IPS DF 6.9 (cell line): ENCODE measurements around the gene SPON1.
"Not testable (repeated sequence)": the region's sequence is repeated elsewhere in the genome, so short reads cannot be mapped to it uniquely, and the experiment has no call there.

ENCODE experiments used
- DNase-seq: peaks from one replicate; pipeline ENCODE4 v3.0.0-alpha.2; 2013; ENCODE audit warnings: low read depth, low spot score
- H3K27ac ChIP-seq: one replicate; pipeline ENCODE4 v1.5.1; 2013; ENCODE audit warnings: low read length, control low read depth
- H3K27me3 ChIP-seq: 2 replicates; pipeline ENCODE4 v1.6.1; 2013; ENCODE audit warnings: mild to moderate bottlenecking, low read length; ENCODE audit not compliant: control insufficient read depth, insufficient read depth
- H3K36me3 ChIP-seq: 2 replicates; pipeline ENCODE4 v1.6.1; 2013; ENCODE audit warnings: low read length; ENCODE audit not compliant: control insufficient read depth, insufficient read depth
- H3K4me1 ChIP-seq: 2 replicates; pipeline ENCODE4 v1.6.1; 2013; ENCODE audit warnings: low read length; ENCODE audit not compliant: control insufficient read depth, insufficient read depth
- H3K4me3 ChIP-seq: 2 replicates; pipeline ENCODE4 v1.5.1; 2013; ENCODE audit warnings: mild to moderate bottlenecking, low read length
- H3K9me3 ChIP-seq: 2 replicates; pipeline ENCODE4 v1.6.1; 2013; ENCODE audit warnings: low read length, inconsistent platforms; ENCODE audit not compliant: control insufficient read depth, insufficient read depth
- WGBS: extraction: QIAGEN DNeasy Blood & Tissue Kit; methylation state at CpG from one replicate; pipeline ENCODE4 v1.1.7; 2013; ENCODE audit warnings: mixed read lengths, missing lambda C conversion rate; ENCODE audit not compliant: insufficient read length, insufficient coverage; 5-methylcytosine and 5-hydroxymethylcytosine counted together

Gene SPON1

DNA sequence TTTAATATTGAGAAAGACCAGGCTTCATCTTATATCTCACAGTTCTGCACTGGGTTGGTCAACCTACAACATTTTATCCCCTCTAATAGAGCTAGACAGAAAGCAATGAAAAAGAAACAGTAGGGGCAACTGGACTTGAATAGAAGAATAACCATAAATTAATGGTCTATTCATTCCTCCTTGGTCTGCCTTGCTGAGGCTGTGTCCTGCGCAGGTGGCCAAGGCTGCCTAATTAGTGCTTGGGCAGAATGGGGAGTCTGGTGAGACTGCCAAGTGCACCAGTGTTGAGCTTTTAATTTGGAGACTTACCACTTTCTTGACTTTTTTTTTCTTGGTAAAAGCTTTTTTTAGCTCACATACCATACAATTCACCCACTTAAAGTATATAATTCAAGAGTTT lies 35.0 kb upstream of the SPON1 start:
- no peaks in the 10 kb centered on the region for H3K36me3 ChIP-seq
- DNase-seq = no peak
- H3K27me3 ChIP-seq = no peaks in the 10 kb centered on the region
- H3K4me3 ChIP-seq = no peak overlapping the region
- H3K9me3 ChIP-seq = no peaks in the 10 kb centered on the region
- H3K27ac ChIP-seq = no peak overlapping the region
- H3K4me1 ChIP-seq = 0 out of 2 replicates have a peak, but pooled peaks cover 2% of the 10 kb centered on the region
- WGBS = no CpG with 5 or more reads among the region's 1 CpG

DNA sequence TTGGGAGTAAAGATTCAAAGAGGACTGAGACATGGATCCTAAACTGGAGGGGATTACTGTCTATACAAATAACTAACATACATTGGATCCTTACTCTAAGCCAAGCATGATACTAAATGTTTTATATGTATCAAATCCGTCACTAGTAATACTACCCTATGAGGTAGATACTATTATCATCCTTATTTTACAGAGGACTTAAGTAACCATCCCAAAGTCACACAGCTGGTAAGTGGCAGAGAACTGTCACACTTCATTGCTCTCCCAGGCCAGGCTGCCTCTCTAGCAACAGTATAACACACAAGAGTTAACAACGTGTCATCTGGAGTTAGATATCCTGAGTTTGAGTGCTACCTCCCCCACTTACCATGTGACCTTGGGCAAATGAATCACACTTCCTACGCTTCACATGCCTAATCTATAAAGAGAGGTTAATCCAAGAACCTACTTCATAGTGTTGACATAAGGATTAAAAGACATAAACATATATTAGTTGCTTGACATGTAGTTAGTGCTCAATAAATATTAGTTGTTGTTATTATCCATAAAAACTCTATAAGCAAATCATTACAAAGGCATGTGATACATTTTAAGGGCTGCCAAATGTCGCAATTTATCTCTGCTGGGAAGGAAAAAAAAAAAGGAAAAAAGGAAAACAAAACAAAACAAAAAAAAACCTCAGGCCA lies 33.8 kb upstream of the SPON1 start:
- no peak for DNase-seq
- H3K36me3 ChIP-seq = no peaks in the 10 kb centered on the region
- no peaks in the 10 kb centered on the region for H3K27me3 ChIP-seq
- H3K9me3 ChIP-seq = no peaks in the 10 kb centered on the region
- WGBS = no CpG with 5 or more reads among the region's 4 CpGs
- H3K27ac ChIP-seq = no peak overlapping the region
- H3K4me1 ChIP-seq = no peaks in the 10 kb centered on the region
- H3K4me3 ChIP-seq = no peak overlapping the region

- WGBS = no CpG with 5 or more reads among the region's 3 CpGs
- no peaks in the 10 kb centered on the region for H3K36me3 ChIP-seq
- H3K9me3 ChIP-seq = no peaks in the 10 kb centered on the region
- no peak overlapping the region for H3K4me3 ChIP-seq
- no peaks in the 10 kb centered on the region for H3K27me3 ChIP-seq
- no peaks in the 10 kb centered on the region for H3K4me1 ChIP-seq
- no peak overlapping the region for H3K27ac ChIP-seq
- no peak for DNase-seq
These were observed 33.1 kb upstream of the SPON1 start for GRCh38 chr11:13929395-13929891.

DNA sequence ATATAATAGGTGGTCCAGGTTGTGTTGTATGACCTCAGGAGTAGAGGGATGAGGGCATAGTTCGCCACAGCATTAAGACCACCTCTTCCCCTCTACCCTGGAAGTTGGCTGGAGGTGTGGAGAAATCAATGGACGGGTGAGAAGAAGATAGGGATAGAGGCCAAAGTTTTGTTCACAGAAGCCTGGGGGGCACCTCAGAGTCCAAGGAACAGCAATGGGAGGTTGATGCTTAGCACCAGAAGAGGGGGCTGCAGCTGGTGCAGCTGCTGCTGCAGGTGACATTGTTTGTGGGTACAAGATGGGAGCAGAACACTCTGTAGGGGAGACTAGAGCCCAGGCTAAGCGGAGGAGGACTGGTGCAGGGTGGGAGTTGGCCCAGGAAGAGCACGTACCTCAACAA lies 31.2 kb upstream of the SPON1 start:
- no CpG with 5 or more reads among the region's 4 CpGs for WGBS

GRCh38 chr11:13937154-13937553 lies 25.4 kb upstream of the SPON1 start:
- H3K4me3 ChIP-seq, H3K4me1 ChIP-seq, H3K27ac ChIP-seq, DNase-seq, H3K27me3 ChIP-seq, H3K36me3 ChIP-seq, H3K9me3 ChIP-seq: not testable (repeated sequence)
- WGBS = no CpG with 5 or more reads among the region's 4 CpGs

More for the DNA sequence above, 31.2 kb upstream of the SPON1 start:
- Histone ChIP-seq H3K36me3 (no peaks in the 10 kb centered on the region), H3K27ac (no peak overlapping the region), H3K27me3 (no peaks in the 10 kb centered on the region), H3K4me3 (no peak overlapping the region), H3K9me3 (no peaks in the 10 kb centered on the region), H3K4me1 (no peaks in the 10 kb centered on the region)
- DNase-seq = no peak

- not testable (repeated sequence) for H3K4me1 ChIP-seq, DNase-seq, H3K9me3 ChIP-seq, H3K36me3 ChIP-seq, H3K4me3 ChIP-seq, H3K27ac ChIP-seq, H3K27me3 ChIP-seq
- WGBS = no CpG with 5 or more reads among the region's 10 CpGs
These were observed 23.7 kb upstream of the SPON1 start for GRCh38 chr11:13938829-13939228.

- H3K4me1 ChIP-seq = no peaks in the 10 kb centered on the region
- H3K4me3 ChIP-seq = no peak overlapping the region
- no peak for DNase-seq
- no peaks in the 10 kb centered on the region for H3K9me3 ChIP-seq
- no CpG with 5 or more reads among the region's 8 CpGs for WGBS
- no peaks in the 10 kb centered on the region for H3K36me3 ChIP-seq
- no peaks in the 10 kb centered on the region for H3K27me3 ChIP-seq
- no peak overlapping the region for H3K27ac ChIP-seq
These were observed 22.3 kb upstream of the SPON1 start for GRCh38 chr11:13939961-13940906.

GRCh38 chr11:13940907-13941256 lies 21.6 kb upstream of the SPON1 start:
- no peak overlapping the region for H3K27ac ChIP-seq
- H3K9me3 ChIP-seq = no peaks in the 10 kb centered on the region
- H3K36me3 ChIP-seq = no peaks in the 10 kb centered on the region
- no peaks in the 10 kb centered on the region for H3K27me3 ChIP-seq
- no CpG with 5 or more reads among the region's 1 CpG for WGBS
- H3K4me1 ChIP-seq = no peaks in the 10 kb centered on the region
- DNase-seq = no peak
- no peak overlapping the region for H3K4me3 ChIP-seq

DNA sequence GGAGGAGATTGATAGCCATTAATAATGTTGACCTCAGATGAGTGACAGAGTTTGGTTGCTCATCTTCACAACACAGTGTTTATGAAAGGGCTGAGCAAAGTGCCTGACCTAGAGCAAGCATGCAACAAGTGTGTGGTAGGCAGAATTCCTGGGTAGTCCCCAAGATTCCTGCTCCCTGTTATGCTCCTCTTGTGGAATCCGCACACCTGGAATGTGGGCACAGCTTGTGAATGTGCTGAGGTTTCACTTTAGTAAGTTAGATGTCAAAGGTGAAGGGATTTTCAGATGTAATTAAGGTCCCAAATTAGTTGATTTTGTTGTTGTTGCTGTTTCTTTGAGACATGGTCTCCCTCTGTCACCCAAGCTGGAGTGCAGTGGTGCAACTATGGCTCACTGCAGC lies 20.7 kb upstream of the SPON1 start:
- no peaks in the 10 kb centered on the region for H3K9me3 ChIP-seq
- H3K27ac ChIP-seq = no peak overlapping the region
- no peaks in the 10 kb centered on the region for H3K4me1 ChIP-seq
- H3K27me3 ChIP-seq = no peaks in the 10 kb centered on the region
- no peak overlapping the region for H3K4me3 ChIP-seq
- no CpG with 5 or more reads among the region's 1 CpG for WGBS
- no peaks in the 10 kb centered on the region for H3K36me3 ChIP-seq
- no peak for DNase-seq

GRCh38 chr11:13942378-13942777 lies 20.1 kb upstream of the SPON1 start:
- no peaks in the 10 kb centered on the region for H3K9me3 ChIP-seq
- WGBS = no CpG with 5 or more reads among the region's 1 CpG

More at GRCh38 chr11:13942378-13942777, 20.1 kb upstream of the SPON1 start:
- Histone ChIP-seq H3K4me1 (no peaks in the 10 kb centered on the region), H3K4me3 (no peak overlapping the region), H3K27me3 (no peaks in the 10 kb centered on the region), H3K27ac (no peak overlapping the region), H3K36me3 (no peaks in the 10 kb centered on the region)
- DNase-seq = no peak
